Endothelial cell of umbilical vein (primary cell): ENCODE data around the gene RBM47.

Source experiments
- CTCF ChIP-seq, 2 donors: IDR thresholded peaks; 1 replicate in 1 of 2; 2 replicates in 1 of 2; pipeline ENCODE4 v1.5.1; 2011; ENCODE audit warnings: low read length in 2 of 2, mild to moderate bottlenecking in 2 of 2, moderate library complexity in 2 of 2, control low read depth in 1 of 2, inconsistent platforms in 1 of 2, low read depth in 1 of 2; ENCODE audit not compliant: insufficient read depth in 1 of 2; ENCODE audit errors: extremely low read depth in 1 of 2
- EZH2 ChIP-seq: IDR thresholded peaks from 2 replicates; pipeline ENCODE4 v1.6.1; 2012; ENCODE audit warnings: borderline replicate concordance, low read depth, mild to moderate bottlenecking, moderate library complexity, low read length, inconsistent platforms; ENCODE audit not compliant: severe bottlenecking
- MAX ChIP-seq: IDR thresholded peaks from 2 replicates; pipeline ENCODE4 v1.6.1; 2011; ENCODE audit not compliant: insufficient read depth, insufficient read length
- POLR2A ChIP-seq: IDR thresholded peaks from 2 replicates; pipeline ENCODE4 v1.6.1; 2012; ENCODE audit warnings: low read depth, mild to moderate bottlenecking, control low read depth, low read length
- POLR2AphosphoS5 ChIP-seq: IDR thresholded peaks from 2 replicates; pipeline ENCODE4 v1.6.1; 2012; ENCODE audit warnings: low read depth, mild to moderate bottlenecking, control low read depth, low read length, moderate library complexity; ENCODE audit not compliant: insufficient read depth

DNA sequence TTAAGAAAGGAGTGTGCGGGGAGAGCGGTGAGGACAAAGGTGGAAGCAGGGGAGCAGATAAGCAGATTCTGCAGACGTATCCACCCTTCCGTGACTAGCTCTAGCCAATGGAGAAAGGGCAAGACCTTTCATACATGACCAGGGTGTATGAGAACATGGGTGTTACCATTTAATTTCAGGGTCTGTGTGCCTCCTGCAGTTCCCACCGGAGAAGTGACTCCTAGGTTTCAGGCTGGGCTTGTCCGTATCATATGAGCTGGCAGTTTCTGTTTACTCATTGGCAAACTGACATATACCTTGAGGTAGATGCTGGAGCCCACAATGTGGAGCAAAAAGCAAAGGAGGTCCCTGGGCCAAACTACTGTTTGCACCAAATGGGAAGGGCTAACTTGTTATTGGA lies 6.8 kb downstream of the RBM47 start:
- TF ChIP-seq CTCF (IDR thresholded peaks at IDR 0.05; ENCODE audit: extremely low read depth in 1 of 2, insufficient read depth in 1 of 2, low read depth in 1 of 2, low read length in 2 of 2): no peak
- TF ChIP-seq POLR2AphosphoS5: no peak
- no peak for TF ChIP-seq MAX
- TF ChIP-seq POLR2A: no peak
- TF ChIP-seq EZH2: no peak
